ENCODE results near the gene SPACDR. TPM values are rescaled to one million over a fixed set of nuclear protein-coding genes. Genes with fewer than 3 reads are reported as not detected.

SPACDR gene
- total and polyA plus RNA-seq, 9 of the 15 experiments (the other 6 are each of a cell fraction or from before 2014, with no cell fraction given), result 0.07 to 0.55 (median 0.14) TPM; not detected in 1

- no peak overlapping the region for H2AFZ ChIP-seq (ENCODE audit: low read depth, low read length)
- no peak for ATAC-seq
- 75% methylated on average over 6 of the region's 6 CpGs for whole genome bisulfite sequencing (ENCODE audit: insufficient coverage, low coverage, missing lambda C conversion rate)
These were observed 20.6 kb upstream of the SPACDR start for GRCh38 chr7:100484673-100485045.

More at GRCh38 chr7:100484673-100485045, 20.6 kb upstream of the SPACDR start:
- TF ChIP-seq EP400 (IDR thresholded peaks at IDR 0.05) (no peak), ZBTB26 (CRISPR knock-in tag; IDR thresholded peaks at IDR 0.05) (0 out of 2 replicates have a peak, but pooled peaks have one; percentile 31)
- no peak overlapping the region for H3K4me3 ChIP-seq
- H3K4me2 ChIP-seq (ENCODE audit: insufficient read depth, low read length), result no peak overlapping the region
- no peaks in the 10 kb centered on the region for H3K9me1 ChIP-seq (ENCODE audit: control insufficient read depth, insufficient read depth, low read length)
- intact Hi-C loops (cut with micrococcal nuclease) (no loop called here), in situ Hi-C loops (cut with MboI) (no loop called here)
- H3K4me1 ChIP-seq (replicated peaks in 1 of 2; ENCODE audit: control insufficient read depth in 2 of 2, insufficient read depth in 2 of 2, low read length in 2 of 2), result peaks cover 4 to 71% of the 10 kb centered on the region in 2 experiments; a peak in 4 of 5 replicates
- no peaks in the 10 kb centered on the region for H3K9me3 ChIP-seq (replicated peaks; ENCODE audit: control insufficient read depth, insufficient read depth, low read depth, low read length)
- peak; percentile 79 for FAIRE-seq
- H3K27me3 ChIP-seq (ENCODE audit: control insufficient read depth in 2 of 2, insufficient read depth in 2 of 2, low read length in 2 of 2), result no peaks in the 10 kb centered on the region
- no peaks in the 10 kb centered on the region for H4K20me1 ChIP-seq (replicated peaks; ENCODE audit: control insufficient read depth, insufficient read depth, low read length)
- no peak for DNase-seq (ENCODE audit: extremely low read depth in 1 of 4, low spot score in 3 of 4)
- CTCF ChIA-PET (ENCODE audit: low intra/inter-chr PET ratio), result interaction anchor here (0.6 to 3.3 kb wide), 2 partner anchors 29 to 75 kb away, joined by 4 to 30 read pairs; no protein-coding TSS in a partner anchor
- POLR2A ChIA-PET, result no interaction called here
- no peak overlapping the region for H3K27ac ChIP-seq (ENCODE audit: extremely low read depth, low read depth, low read length)
- no TSS peak for BruUV-seq (replicated peaks)
- H3K9ac ChIP-seq (ENCODE audit: insufficient read depth in 1 of 2, low read depth in 2 of 2, low read length in 2 of 2), result no peak overlapping the region
- H3K36me3 ChIP-seq (ENCODE audit: control insufficient read depth, insufficient read depth, low read length), result no peaks in the 10 kb centered on the region
- H3K79me2 ChIP-seq (ENCODE audit: control insufficient read depth, insufficient read depth, low read length), result no peaks in the 10 kb centered on the region

Measured in K562 (cell line).